H1 (cell line): ENCODE results near the gene PHETA1. TPM values are rescaled to one million over a fixed set of nuclear protein-coding genes. Genes with fewer than 3 reads are reported as not detected.

Source experiments
- CTCF ChIA-PET: fragments of 300-600 bp; sonication (Branson Sonifier 250); formaldehyde crosslinking; loops from one replicate; lab custom pipeline; 2021; ENCODE audit not compliant: partially characterized antibody; lab: Charles Lee
- POLR2A ChIA-PET: fragments of 300-600 bp; sonication (Branson Sonifier 250); formaldehyde crosslinking; loops from one replicate; lab custom pipeline; 2021; ENCODE audit warnings: inconsistent platforms; ENCODE audit not compliant: partially characterized antibody; lab: Charles Lee
- DNase-seq, 2 experiments: peaks; one replicate each; pipeline versions ENCODE4 v3.0.0 to v3.0.0-alpha.2; 2010 to 2022; ENCODE audit warnings: low spot score in 2 of 2, low read depth in 1 of 2, mixed read lengths in 1 of 2
- FAIRE-seq: peaks from 2 replicates; lab custom pipeline; 2011; peaks lifted over from hg19 to GRCh38; lab: Jason Lieb, UNC
- H2AFZ ChIP-seq: 2 replicates; pipeline ENCODE4 v1.8.1; 2012; ENCODE audit warnings: low read length, inconsistent platforms
- H2AK5ac ChIP-seq: 2 replicates; pipeline ENCODE4 v1.6.1; 2013; ENCODE audit warnings: low read depth, low read length
- H2BK120ac ChIP-seq: replicated peaks from 2 replicates; pipeline ENCODE3; 2013; ENCODE audit warnings: low read depth, low read length, inconsistent platforms
- H2BK12ac ChIP-seq: 2 replicates; pipeline ENCODE4 v1.6.1; 2013; ENCODE audit warnings: low read depth, low read length
- H2BK15ac ChIP-seq: 2 replicates; pipeline ENCODE4 v1.6.1; 2013; ENCODE audit warnings: low read length
- H2BK20ac ChIP-seq: 2 replicates; pipeline ENCODE4 v1.6.1; 2013; ENCODE audit warnings: low read length
- H2BK5ac ChIP-seq: 2 replicates; pipeline ENCODE4 v1.6.1; 2013; ENCODE audit warnings: low read depth, low read length
- H3K14ac ChIP-seq: 2 replicates; pipeline ENCODE4 v1.6.1; 2013; ENCODE audit warnings: inconsistent platforms; ENCODE audit not compliant: insufficient read length
- H3K18ac ChIP-seq: 2 replicates; pipeline ENCODE4 v1.6.1; 2013; ENCODE audit warnings: low read length; ENCODE audit errors: extremely low read depth
- H3K23ac ChIP-seq: 2 replicates; pipeline ENCODE4 v1.6.1; 2013; ENCODE audit warnings: inconsistent platforms; ENCODE audit not compliant: insufficient read length
- H3K23me2 ChIP-seq: 2 replicates; pipeline ENCODE4 v1.6.1; 2013; ENCODE audit warnings: low read depth, low read length
- H3K27ac ChIP-seq: 2 replicates; pipeline ENCODE4 v1.6.1; 2011; ENCODE audit warnings: low read depth, low read length, inconsistent platforms
- H3K27me3 ChIP-seq, 4 experiments: replicated peaks in 1 of 4; 1 replicate in 1 of 4; 2 replicates in 3 of 4; pipeline versions ENCODE4 v1.6.1 to v1.8.1; 2011 to 2013; ENCODE audit warnings: low read length in 3 of 4, mild to moderate bottlenecking in 3 of 4, inconsistent platforms in 2 of 4, mixed read lengths in 2 of 4, moderate library complexity in 1 of 4; ENCODE audit not compliant: control insufficient read depth in 3 of 4, insufficient read depth in 3 of 4; ENCODE audit errors: extremely low read depth in 1 of 4
- H3K36me3 ChIP-seq, 4 experiments: 2 replicates each; pipeline versions ENCODE4 v1.6.1 to v1.8.1; 2011 to 2013; ENCODE audit warnings: mild to moderate bottlenecking in 4 of 4, low read length in 3 of 4, moderate library complexity in 2 of 4, control low read depth in 1 of 4, inconsistent platforms in 1 of 4; ENCODE audit not compliant: insufficient read depth in 4 of 4, control insufficient read depth in 2 of 4
- H3K4ac ChIP-seq: replicated peaks from 2 replicates; pipeline ENCODE3; 2013; ENCODE audit warnings: low read length, low read depth, mixed read lengths, inconsistent platforms; ENCODE audit not compliant: insufficient read length
- H3K4me1 ChIP-seq, 4 experiments: replicated peaks in 1 of 4; 1 replicate in 1 of 4; 2 replicates in 3 of 4; pipeline versions ENCODE4 v1.6.1 to v1.8.1; 2011 to 2013; ENCODE audit warnings: low read length in 3 of 4, inconsistent platforms in 2 of 4, mixed read lengths in 1 of 4; ENCODE audit not compliant: insufficient read depth in 4 of 4, control insufficient read depth in 3 of 4
- H3K4me2 ChIP-seq, 2 experiments: 2 replicates each; pipeline versions ENCODE4 v1.6.1 to v1.8.1; 2011 to 2013; ENCODE audit warnings: low read depth in 2 of 2, low read length in 2 of 2, control low read depth in 1 of 2, inconsistent platforms in 1 of 2, mild to moderate bottlenecking in 1 of 2; ENCODE audit not compliant: insufficient read depth in 1 of 2
- H3K4me3 ChIP-seq, 4 experiments: fragments of 200-600, 300-600 bp in 1 of 4; sonication (generic), shearing (Covaris generic), sonication (Bioruptor Twin) in 1 of 4; 2 replicates each; pipeline versions ENCODE4 v1.5.1 to v1.8.1; 2011 to 2016; ENCODE audit warnings: low read length in 4 of 4, low read depth in 3 of 4, control low read depth in 2 of 4, inconsistent platforms in 2 of 4, mild to moderate bottlenecking in 2 of 4, mixed read lengths in 1 of 4, moderate library complexity in 1 of 4; ENCODE audit not compliant: insufficient read depth in 2 of 4; ENCODE audit errors: extremely low read depth in 1 of 4
- H3K56ac ChIP-seq: replicated peaks from 2 replicates; pipeline ENCODE3; 2013; ENCODE audit warnings: low read depth, mild to moderate bottlenecking, mixed read lengths, low read length, inconsistent platforms; ENCODE audit not compliant: insufficient read length
- H3K79me1 ChIP-seq: 2 replicates; pipeline ENCODE4 v1.6.1; 2013; ENCODE audit warnings: low read depth, low read length, control low read depth
- H3K79me2 ChIP-seq, 2 experiments: 2 replicates each; pipeline versions ENCODE4 v1.6.1 to v1.8.1; 2012 to 2013; ENCODE audit warnings: low read length in 2 of 2, mild to moderate bottlenecking in 2 of 2, inconsistent platforms in 1 of 2; ENCODE audit not compliant: insufficient read depth in 2 of 2, control insufficient read depth in 1 of 2
- H3K9ac ChIP-seq, 4 experiments: replicated peaks in 1 of 4; 1 replicate in 1 of 4; 2 replicates in 3 of 4; pipeline versions ENCODE4 v1.6.1 to v1.8.1; 2011 to 2013; ENCODE audit warnings: low read depth in 3 of 4, low read length in 3 of 4, control low read depth in 2 of 4, mild to moderate bottlenecking in 2 of 4, moderate library complexity in 2 of 4, inconsistent platforms in 1 of 4; ENCODE audit errors: extremely low read depth in 1 of 4
- H3K9me3 ChIP-seq, 2 experiments: 2 replicates each; pipeline versions ENCODE4 v1.6.1 to v1.8.1; 2012 to 2013; ENCODE audit warnings: mild to moderate bottlenecking in 2 of 2, moderate library complexity in 2 of 2, control low read depth in 1 of 2, inconsistent platforms in 1 of 2, low read depth in 1 of 2, low read length in 1 of 2, mixed read lengths in 1 of 2; ENCODE audit not compliant: insufficient read depth in 2 of 2
- H4K20me1 ChIP-seq, 2 experiments: replicated peaks in 1 of 2; 2 replicates each; pipeline versions ENCODE3 to v1.8.1; 2011 to 2013; ENCODE audit warnings: inconsistent platforms in 2 of 2, low read length in 2 of 2, mild to moderate bottlenecking in 1 of 2; ENCODE audit not compliant: insufficient read depth in 2 of 2, control insufficient read depth in 1 of 2
- H4K5ac ChIP-seq: 2 replicates; pipeline ENCODE4 v1.6.1; 2013; ENCODE audit warnings: low read length, low read depth, mixed read lengths, inconsistent platforms; ENCODE audit not compliant: insufficient read length
- H4K8ac ChIP-seq: 2 replicates; pipeline ENCODE4 v1.8.0; 2013; ENCODE audit warnings: mild to moderate bottlenecking, moderate library complexity, low read length, inconsistent platforms; ENCODE audit not compliant: insufficient read depth; ENCODE audit errors: extremely low read depth
- H4K91ac ChIP-seq: replicated peaks from 2 replicates; pipeline ENCODE3; 2013; ENCODE audit warnings: low read length, mixed read lengths, inconsistent platforms; ENCODE audit not compliant: insufficient read length
- BACH1 ChIP-seq: IDR thresholded peaks from 2 replicates; pipeline ENCODE4 v1.6.1; 2012; ENCODE audit warnings: low read length, improper control_type of control experiment
- JUND ChIP-seq: IDR thresholded peaks from 2 replicates; pipeline ENCODE4 v1.6.1; 2011; ENCODE audit warnings: mild to moderate bottlenecking, improper control_type of control experiment, low read length
- NRF1 ChIP-seq: IDR thresholded peaks from 2 replicates; pipeline ENCODE4 v1.6.1; 2011; ENCODE audit warnings: mild to moderate bottlenecking, low read depth, low read length, improper control_type of control experiment
- SAP30 ChIP-seq: fragments of 300-600 bp; sonication (generic); IDR thresholded peaks from 2 replicates; pipeline ENCODE4 v1.7.1; 2012; ENCODE audit warnings: low read length, moderate library complexity, mild to moderate bottlenecking, inconsistent platforms; ENCODE audit not compliant: insufficient read depth, insufficient replicate concordance
- SIN3A ChIP-seq, 2 experiments: IDR thresholded peaks in 1 of 2; conservative IDR thresholded peaks in 1 of 2; 2 replicates each; pipeline ENCODE4 v1.6.1; 2011 to 2012; ENCODE audit warnings: low read length in 2 of 2, improper control_type of control experiment in 1 of 2, low read depth in 1 of 2, mild to moderate bottlenecking in 1 of 2
- WGBS, 2 experiments: shearing (Covaris generic) in 1 of 2; methylation state at CpG; one replicate each; pipeline versions ENCODE4 v1.1.6 to v1.1.7; 2013 to 2015; ENCODE audit warnings: low lambda C conversion rate in 2 of 2, mixed read lengths in 2 of 2, inconsistent platforms in 1 of 2, low coverage in 1 of 2, missing lambda C conversion rate in 1 of 2; ENCODE audit not compliant: insufficient replicate concordance in 2 of 2, insufficient coverage in 1 of 2, insufficient read length in 1 of 2; ENCODE audit errors: extremely low coverage in 1 of 2, missing lambda C conversion rate in 1 of 2; 5-methylcytosine and 5-hydroxymethylcytosine counted together
- polyA plus RNA-seq, 7 experiments: library from polyadenylated mRNA; depleted of rRNA in 3 of 7; stranded (reverse) in 5 of 7; unstranded in 2 of 7; fragments of >200 nt in 5 of 7; fragments of 200-250 nt in 2 of 7; gene quantifications; 1 replicate in 5 of 7; 2 replicates in 1 of 7; 4 replicates in 1 of 7; pipeline versions ENCODE4 v1.2.1 to v1.2.3, GENCODE V29; 2011 to 2013; ENCODE audit warnings: missing spikeins in 2 of 7, mixed read lengths in 2 of 7
- total RNA-seq: library from RNA; stranded (reverse); fragmentation: NEBNext Ultra II Directional; extraction: Animal tissue kit (Norgen Biotek cat#: 25700); gene quantifications from 2 replicates; pipeline ENCODE4 v1.2.1, GENCODE V29; 2021

The PHETA1 gene
- total and polyA plus RNA-seq, 2 of the 8 experiments (the other 6 are each of a cell fraction or from before 2014, with no cell fraction given), result 5.2 to 12.3 TPM

- H3K9ac ChIP-seq, result no peak overlapping the region
- no peak overlapping the region for H3K4me3 ChIP-seq
- no peak for DNase-seq
- no peak overlapping the region for H3K56ac ChIP-seq
- H4K91ac ChIP-seq, result no peak overlapping the region
- no peak overlapping the region for H3K18ac ChIP-seq
- H2BK120ac ChIP-seq, result no peak overlapping the region
- H3K79me2 ChIP-seq, result no peaks in the 10 kb centered on the region
- no peaks in the 10 kb centered on the region for H3K79me1 ChIP-seq
- H4K5ac ChIP-seq, result no peak overlapping the region
- no peak for FAIRE-seq
- H2AFZ ChIP-seq, result no peak overlapping the region
- H2BK20ac ChIP-seq, result no peak overlapping the region
- H4K8ac ChIP-seq, result no peak overlapping the region
- WGBS, 2 experiments, result 92% methylated on average over 6 of the region's 6 CpGs; no CpG with 5 or more reads in 1 of the 2 experiments
- no peak overlapping the region for H3K4ac ChIP-seq
- H3K14ac ChIP-seq, result no peak overlapping the region
- no peak overlapping the region for H2BK12ac ChIP-seq
- no peak overlapping the region for H2AK5ac ChIP-seq
- POLR2A ChIA-PET, result interaction anchor here (1.6 kb wide), 1 partner anchor 13 kb away, joined by 6 read pairs; no protein-coding TSS in a partner anchor
- no peaks in the 10 kb centered on the region for H4K20me1 ChIP-seq
- CTCF ChIA-PET, result interaction anchor here (0.7 to 1.1 kb wide), 2 partner anchors 10 to 288 kb away, joined by 3 to 4 read pairs; no protein-coding TSS in a partner anchor
- no peak overlapping the region for H3K23ac ChIP-seq
- no peaks in the 10 kb centered on the region; a peak in 1 of 7 replicates for H3K27me3 ChIP-seq
- no peak overlapping the region for H3K27ac ChIP-seq
- H3K36me3 ChIP-seq, result no peaks in the 10 kb centered on the region
- H3K23me2 ChIP-seq, result no peaks in the 10 kb centered on the region; the same call in 1 of the 2 replicates
- no peaks in the 10 kb centered on the region; a peak in 1 of 4 replicates for H3K9me3 ChIP-seq
- H3K4me2 ChIP-seq, result no peak overlapping the region
- no peak overlapping the region for H2BK15ac ChIP-seq
- H3K4me1 ChIP-seq, result no peaks in the 10 kb centered on the region
- H2BK5ac ChIP-seq, result no peak overlapping the region
- no peak for TF ChIP-seq SIN3A (conservative IDR thresholded peaks at IDR 0.05 in 1 of 2, IDR thresholded peaks at IDR 0.05 in 1 of 2; ENCODE audit: low read depth in 1 of 2, low read length in 2 of 2)
- no peak for TF ChIP-seq NRF1
- TF ChIP-seq SAP30, result no peak
- TF ChIP-seq BACH1, result no peak
- TF ChIP-seq JUND, result no peak
Measured at GRCh38 chr12:111379942-111380554, 11.2 kb upstream of the PHETA1 start.
